ENCODE data around the gene ARHGAP23. TPM values are rescaled to one million over a fixed set of nuclear protein-coding genes. Genes with fewer than 3 reads are reported as not detected.

ARHGAP23 gene
- total RNA-seq, 2 experiments from 2014 or later = 0.73 TPM; not detected in 1

- Histone ChIP-seq H3K4me1 (ENCODE audit: insufficient read depth, low read length) (peaks cover 70% of the 10 kb centered on the region), H3K36me3 (ENCODE audit: insufficient read depth, low read length) (no peaks in the 10 kb centered on the region), H3K4me3 (ENCODE audit: low read length) (no peak overlapping the region), H3K27me3 (ENCODE audit: control insufficient read depth in 1 of 2, insufficient read depth in 2 of 2, low read length in 2 of 2) (peaks cover 58 to 59% of the 10 kb centered on the region in 2 experiments), H3K9me3 (ENCODE audit: control insufficient read depth in 1 of 2, insufficient read depth in 1 of 2, low read length in 2 of 2) (peaks cover 0 to 31% of the 10 kb centered on the region in 2 experiments), H3K27ac (ENCODE audit: low read depth in 1 of 2, low read length in 2 of 2) (no peak overlapping the region)
- no peak for ATAC-seq (ENCODE audit: poor library complexity)
- CTCF ChIA-PET = interaction anchor here (4.0 kb wide), 1 partner anchor 22 kb away, joined by 97 read pairs; no protein-coding TSS in a partner anchor
- no peak overlapping the region for H3K27ac Mint-ChIP-seq
- TF ChIP-seq, protein P1, sequence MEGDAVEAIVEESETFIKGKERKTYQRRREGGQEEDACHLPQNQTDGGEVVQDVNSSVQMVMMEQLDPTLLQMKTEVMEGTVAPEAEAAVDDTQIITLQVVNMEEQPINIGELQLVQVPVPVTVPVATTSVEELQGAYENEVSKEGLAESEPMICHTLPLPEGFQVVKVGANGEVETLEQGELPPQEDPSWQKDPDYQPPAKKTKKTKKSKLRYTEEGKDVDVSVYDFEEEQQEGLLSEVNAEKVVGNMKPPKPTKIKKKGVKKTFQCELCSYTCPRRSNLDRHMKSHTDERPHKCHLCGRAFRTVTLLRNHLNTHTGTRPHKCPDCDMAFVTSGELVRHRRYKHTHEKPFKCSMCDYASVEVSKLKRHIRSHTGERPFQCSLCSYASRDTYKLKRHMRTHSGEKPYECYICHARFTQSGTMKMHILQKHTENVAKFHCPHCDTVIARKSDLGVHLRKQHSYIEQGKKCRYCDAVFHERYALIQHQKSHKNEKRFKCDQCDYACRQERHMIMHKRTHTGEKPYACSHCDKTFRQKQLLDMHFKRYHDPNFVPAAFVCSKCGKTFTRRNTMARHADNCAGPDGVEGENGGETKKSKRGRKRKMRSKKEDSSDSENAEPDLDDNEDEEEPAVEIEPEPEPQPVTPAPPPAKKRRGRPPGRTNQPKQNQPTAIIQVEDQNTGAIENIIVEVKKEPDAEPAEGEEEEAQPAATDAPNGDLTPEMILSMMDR (IDR thresholded peaks at IDR 0.05) = no peak
- no peaks in the 10 kb centered on the region for H3K9me3 Mint-ChIP-seq
- intact Hi-C loops (cut with DNase I, micrococcal nuclease) = no loop called here
- H3K4me3 Mint-ChIP-seq = no peak overlapping the region
- no peak for DNase-seq
- POLR2A ChIA-PET = no interaction called here
- H3K4me1 Mint-ChIP-seq (ENCODE audit: low read depth) = peaks cover 38% of the 10 kb centered on the region
- H3K36me3 Mint-ChIP-seq (ENCODE audit: low read depth) = no peaks in the 10 kb centered on the region
- peaks cover 61% of the 10 kb centered on the region for H3K27me3 Mint-ChIP-seq
Measured at GRCh38 chr17:38561416-38562214, 133.4 kb downstream of the ARHGAP23 start.

Other genes with a start within 250 kb of the ARHGAP23 start
- not detected for gene TBC1D3, start 235.9 kb upstream of the ARHGAP23 start, total RNA-seq
- 10 to 100 TPM; 17.5 to 17.7 TPM for gene MRPL45, start 131.3 kb upstream of the ARHGAP23 start, total RNA-seq
- gene GPR179, start 84.5 kb upstream of the ARHGAP23 start, total RNA-seq = not detected
- 10 to 100 TPM; 13.7 to 16.9 TPM for gene SOCS7, start 76.6 kb upstream of the ARHGAP23 start, total RNA-seq
- under 1 TPM in 1 of 2 experiments, not detected in 1; 0.06 TPM for gene SRCIN1, start 177.5 kb downstream of the ARHGAP23 start, total RNA-seq
- gene EPOP, start 246.5 kb downstream of the ARHGAP23 start, total RNA-seq = under 1 TPM; 0.16 to 0.34 TPM

All from CD4-positive, alpha-beta T cell (primary cell).